A673 (cell line): ENCODE measurements around the gene UGT2A3. TPM values are rescaled to one million over a fixed set of nuclear protein-coding genes. Genes with fewer than 3 reads are reported as not detected.

Experiments
- Bru-seq: library from RNA; stranded (reverse); fragments of 400-500 nt; gene quantifications from one replicate; lab custom pipeline; 2021; lab: Mats Ljungman, UMichigan
- BruChase-seq, 2 experiments: library from RNA; stranded (reverse); fragments of 400-500 nt; gene quantifications; one replicate each; lab custom pipeline; 2021; lab: Mats Ljungman, UMichigan
- BruUV-seq: library from RNA; stranded (reverse); fragments of 400-500 nt; replicated peaks from 2 replicates; lab custom pipeline; 2021; lab: Mats Ljungman, UMichigan
- CTCF ChIA-PET: fragments of 300-600 bp; sonication (Branson Sonifier 250); formaldehyde crosslinking; loops from one replicate; lab custom pipeline; 2022; ENCODE audit warnings: antibody characterized with exemption; lab: Charles Lee
- POLR2A ChIA-PET: fragments of 300-600 bp; sonication (Branson Sonifier 250); formaldehyde crosslinking; loops from one replicate; lab custom pipeline; 2022; ENCODE audit warnings: antibody characterized with exemption; ENCODE audit not compliant: low non-redundant PET; lab: Charles Lee
- DNase-seq: peaks from one replicate; pipeline ENCODE4 v3.0.0-alpha.2; 2015; ENCODE audit warnings: low spot score
- H3K27ac ChIP-seq: fragments of 200-600 bp; sonication (generic); 2 replicates; pipeline ENCODE4 v1.5.1; 2016; ENCODE audit warnings: mixed run types, low read depth, mild to moderate bottlenecking, mixed read lengths, antibody characterized with exemption, low read length; ENCODE audit not compliant: poor library complexity, severe bottlenecking
- H3K27me3 ChIP-seq: fragments of 200-600 bp; sonication (generic); replicated peaks from 2 replicates; pipeline ENCODE4 v1.6.1; 2017; ENCODE audit warnings: mixed run types, low read depth, mild to moderate bottlenecking, mixed read lengths, antibody characterized with exemption, low read length; ENCODE audit not compliant: insufficient read depth, poor library complexity
- H3K36me3 ChIP-seq: fragments of 200-600 bp; sonication (generic); 2 replicates; pipeline ENCODE4 v1.6.1; 2016; ENCODE audit warnings: mixed run types, mild to moderate bottlenecking, mixed read lengths, antibody characterized with exemption, low read length; ENCODE audit not compliant: insufficient read depth, poor library complexity, severe bottlenecking
- H3K4me1 ChIP-seq: fragments of 200-600 bp; sonication (generic); 2 replicates; pipeline ENCODE4 v1.6.1; 2017; ENCODE audit warnings: mixed run types, mild to moderate bottlenecking, mixed read lengths, antibody characterized with exemption, low read length; ENCODE audit not compliant: insufficient read depth, poor library complexity, severe bottlenecking
- H3K4me3 ChIP-seq: fragments of 200-600 bp; sonication (generic); 2 replicates; pipeline ENCODE4 v1.5.1; 2016; ENCODE audit warnings: low read depth, mixed run types, mild to moderate bottlenecking, mixed read lengths, low read length; ENCODE audit not compliant: poor library complexity, severe bottlenecking
- H3K9me3 ChIP-seq: fragments of 200-600 bp; sonication (generic); 2 replicates; pipeline ENCODE4 v1.6.1; 2016; ENCODE audit warnings: mixed run types, low read depth, mild to moderate bottlenecking, mixed read lengths, antibody characterized with exemption, low read length; ENCODE audit not compliant: poor library complexity, severe bottlenecking
- EZH2 ChIP-seq: fragments of 200-600 bp; sonication (generic); IDR thresholded peaks from 2 replicates; pipeline ENCODE4 v1.6.1; 2017; ENCODE audit warnings: borderline replicate concordance, low read depth, mild to moderate bottlenecking, mixed read lengths, antibody characterized with exemption, low read length; ENCODE audit not compliant: poor library complexity, severe bottlenecking
- intact Hi-C: fragments of 100-400 bp; cut with micrococcal nuclease; formaldehyde crosslinking; loops from one replicate; pipeline ENCODE4 v1.10.0; 2022; ENCODE audit not compliant: unreplicated experiment
- long read RNA-seq: library from polyadenylated mRNA; stranded (forward); transcript quantifications from one replicate; pipeline ENCODE4 v2.0.0, GENCODE V29; 2022
- total RNA-seq: library from RNA; stranded (reverse); gene quantifications from 2 replicates; pipeline ENCODE4 v1.2.3, GENCODE V29; 2021
- TF ChIP-seq, protein P1 (sequence below): fragments of 300-800, 200-600 bp; sonication (generic); conservative IDR thresholded peaks from 2 replicates; pipeline ENCODE4 v1.5.1; 2017; ENCODE audit warnings: low read depth, mild to moderate bottlenecking, antibody characterized with exemption, low read length, moderate library complexity, mixed read lengths

The UGT2A3 gene
- not detected in 2 replicates for total RNA-seq
- not detected for Bru-seq, nascent RNA
- percentile 3 among the genes with signal in this experiment for BruChase-seq, experiment 1, labeled RNA remaining after a 2-hour chase
- percentile 4 among the genes with signal in this experiment for BruChase-seq, experiment 2, labeled RNA remaining after a 6-hour chase
- long read RNA-seq, result 0 reads

GRCh38 chr4:68951078-68951805 is at the start of gene UGT2A3:
Gene UGT2A3, minus strand, starts transcription at chr4:68951804. Its CDS starts 44 bp downstream, at chr4:68951760.
- no peaks in the 10 kb centered on the region for H3K27me3 ChIP-seq
- no TSS peak for BruUV-seq
- no peak within 1 kb of the TSS for H3K27ac ChIP-seq
- CTCF ChIA-PET, result no interaction called here
- no peak for TF ChIP-seq EZH2
- TF ChIP-seq, protein P1, sequence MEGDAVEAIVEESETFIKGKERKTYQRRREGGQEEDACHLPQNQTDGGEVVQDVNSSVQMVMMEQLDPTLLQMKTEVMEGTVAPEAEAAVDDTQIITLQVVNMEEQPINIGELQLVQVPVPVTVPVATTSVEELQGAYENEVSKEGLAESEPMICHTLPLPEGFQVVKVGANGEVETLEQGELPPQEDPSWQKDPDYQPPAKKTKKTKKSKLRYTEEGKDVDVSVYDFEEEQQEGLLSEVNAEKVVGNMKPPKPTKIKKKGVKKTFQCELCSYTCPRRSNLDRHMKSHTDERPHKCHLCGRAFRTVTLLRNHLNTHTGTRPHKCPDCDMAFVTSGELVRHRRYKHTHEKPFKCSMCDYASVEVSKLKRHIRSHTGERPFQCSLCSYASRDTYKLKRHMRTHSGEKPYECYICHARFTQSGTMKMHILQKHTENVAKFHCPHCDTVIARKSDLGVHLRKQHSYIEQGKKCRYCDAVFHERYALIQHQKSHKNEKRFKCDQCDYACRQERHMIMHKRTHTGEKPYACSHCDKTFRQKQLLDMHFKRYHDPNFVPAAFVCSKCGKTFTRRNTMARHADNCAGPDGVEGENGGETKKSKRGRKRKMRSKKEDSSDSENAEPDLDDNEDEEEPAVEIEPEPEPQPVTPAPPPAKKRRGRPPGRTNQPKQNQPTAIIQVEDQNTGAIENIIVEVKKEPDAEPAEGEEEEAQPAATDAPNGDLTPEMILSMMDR, result no peak
- H3K9me3 ChIP-seq, result no peaks in the 10 kb centered on the region
- no peak for DNase-seq
- H3K36me3 ChIP-seq, result no peaks in the 10 kb centered on the region
- intact Hi-C loops, result no loop called here
- H3K4me3 ChIP-seq, result no peak within 1 kb of the TSS
- no peaks in the 10 kb centered on the region for H3K4me1 ChIP-seq
- POLR2A ChIA-PET, result no interaction called here

GRCh38 chr4:68997040-68997439 is 45.4 kb upstream of the UGT2A3 start:
- CTCF ChIA-PET, result no interaction called here
- H3K27me3 ChIP-seq, result no peaks in the 10 kb centered on the region
- TF ChIP-seq, protein P1, result no peak
- no peak for TF ChIP-seq EZH2
- H3K36me3 ChIP-seq, result no peaks in the 10 kb centered on the region
- POLR2A ChIA-PET, result no interaction called here
- H3K9me3 ChIP-seq, result no peaks in the 10 kb centered on the region
- H3K4me1 ChIP-seq, result no peaks in the 10 kb centered on the region
- no peak overlapping the region for H3K27ac ChIP-seq
- intact Hi-C loops, result no loop called here
- no TSS peak for BruUV-seq
- no peak for DNase-seq
- no peak overlapping the region for H3K4me3 ChIP-seq

GRCh38 chr4:68995292-68995691 is 43.7 kb upstream of the UGT2A3 start:
- Histone ChIP-seq H3K27ac (no peak overlapping the region), H3K36me3 (no peaks in the 10 kb centered on the region), H3K9me3 (no peaks in the 10 kb centered on the region), H3K27me3 (no peaks in the 10 kb centered on the region), H3K4me1 (no peaks in the 10 kb centered on the region), H3K4me3 (no peak overlapping the region)
- POLR2A ChIA-PET, result no interaction called here
- CTCF ChIA-PET, result no interaction called here
- TF ChIP-seq, protein P1, result no peak
- TF ChIP-seq EZH2, result no peak
- DNase-seq, result no peak
- intact Hi-C loops, result no loop called here
- no TSS peak for BruUV-seq
